Loucy (cell line): ENCODE measurements around the gene TYR.

Experiments
- CTCF ChIP-seq: fragments of 200-600 bp; sonication (generic); conservative IDR thresholded peaks from 2 replicates; pipeline ENCODE4 v1.5.1; 2014; ENCODE audit warnings: mild to moderate bottlenecking, antibody characterized with exemption, low read length
- EZH2phosphoT487 ChIP-seq: fragments of 200-600 bp; IDR thresholded peaks from 2 replicates; pipeline ENCODE4 v1.6.1; 2018; ENCODE audit warnings: antibody characterized with exemption, mild to moderate bottlenecking, moderate library complexity, borderline replicate concordance

GRCh38 chr11:89327885-89328284, 150.2 kb downstream of the TYR start:
- TF ChIP-seq CTCF: no peak
- no peak for TF ChIP-seq EZH2phosphoT487
